ENCODE results near the gene ZFAND6.

The ZFAND6 gene

DNA sequence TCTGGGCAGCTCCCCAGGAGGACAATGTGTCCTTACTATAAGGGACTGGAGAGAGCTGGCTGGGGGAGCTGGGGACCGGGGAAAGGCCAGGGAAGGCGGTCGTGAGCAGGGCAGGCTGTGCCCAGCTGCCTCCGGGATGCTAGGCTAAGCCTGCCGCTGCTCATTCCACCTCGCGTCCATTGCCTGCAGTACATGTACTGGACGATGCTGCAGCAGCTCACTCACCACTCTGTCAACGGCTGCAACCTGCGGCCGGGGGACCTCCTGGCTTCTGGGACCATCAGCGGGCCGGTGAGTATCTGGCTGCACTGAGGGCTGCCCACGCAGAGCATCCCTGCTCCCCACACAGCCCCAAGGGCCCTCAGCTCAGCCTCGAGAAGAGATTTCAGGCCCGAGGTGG is 120.5 kb downstream of the ZFAND6 start:
- H3K4me3 ChIP-seq (ENCODE audit: low read depth, low read length), result no peak overlapping the region
- no peak for DNase-seq (ENCODE audit: low read depth)

DNA sequence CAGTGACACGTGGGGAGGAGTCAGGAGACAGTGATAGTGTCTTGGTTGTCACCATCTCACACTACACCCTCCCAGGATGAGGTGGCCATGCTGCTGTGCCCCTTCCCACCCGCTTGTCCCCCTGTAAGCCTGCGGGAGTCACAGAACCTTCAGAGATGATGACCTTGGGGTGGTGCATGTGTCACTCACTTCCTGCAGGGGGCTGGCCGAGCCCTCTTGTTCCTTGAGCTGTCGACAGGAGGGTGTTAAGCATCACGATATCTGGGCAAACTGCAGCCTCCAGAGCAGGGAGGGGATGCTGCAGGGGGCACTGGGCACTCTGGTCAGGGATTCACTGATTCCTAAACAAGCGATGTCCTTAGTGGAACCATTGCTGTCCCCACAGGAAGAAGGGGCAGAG is 121.0 kb downstream of the ZFAND6 start:
- H3K4me3 ChIP-seq (ENCODE audit: low read depth, low read length), result no peak overlapping the region
- no peak for DNase-seq (ENCODE audit: low read depth)

DNA sequence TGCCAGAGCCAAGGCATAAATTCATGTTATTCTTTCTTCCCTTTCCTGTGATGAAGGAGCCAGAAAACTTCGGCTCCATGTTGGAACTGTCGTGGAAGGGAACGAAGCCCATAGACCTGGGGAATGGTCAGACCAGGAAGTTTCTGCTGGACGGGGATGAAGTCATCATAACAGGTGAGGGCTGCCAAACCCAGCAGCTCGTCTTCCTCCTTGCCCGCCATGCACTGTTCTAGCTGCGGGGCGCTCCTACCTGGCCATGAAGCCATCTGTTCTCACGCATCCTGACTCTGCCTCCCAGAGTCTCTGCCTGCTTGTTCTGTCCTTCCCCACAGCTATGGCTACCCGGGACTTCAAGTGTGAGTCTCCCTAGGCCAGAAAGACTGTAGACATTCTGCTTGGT is 121.5 kb downstream of the ZFAND6 start:
- DNase-seq (ENCODE audit: low read depth), result no peak
- H3K4me3 ChIP-seq (ENCODE audit: low read depth, low read length), result no peak overlapping the region

DNA sequence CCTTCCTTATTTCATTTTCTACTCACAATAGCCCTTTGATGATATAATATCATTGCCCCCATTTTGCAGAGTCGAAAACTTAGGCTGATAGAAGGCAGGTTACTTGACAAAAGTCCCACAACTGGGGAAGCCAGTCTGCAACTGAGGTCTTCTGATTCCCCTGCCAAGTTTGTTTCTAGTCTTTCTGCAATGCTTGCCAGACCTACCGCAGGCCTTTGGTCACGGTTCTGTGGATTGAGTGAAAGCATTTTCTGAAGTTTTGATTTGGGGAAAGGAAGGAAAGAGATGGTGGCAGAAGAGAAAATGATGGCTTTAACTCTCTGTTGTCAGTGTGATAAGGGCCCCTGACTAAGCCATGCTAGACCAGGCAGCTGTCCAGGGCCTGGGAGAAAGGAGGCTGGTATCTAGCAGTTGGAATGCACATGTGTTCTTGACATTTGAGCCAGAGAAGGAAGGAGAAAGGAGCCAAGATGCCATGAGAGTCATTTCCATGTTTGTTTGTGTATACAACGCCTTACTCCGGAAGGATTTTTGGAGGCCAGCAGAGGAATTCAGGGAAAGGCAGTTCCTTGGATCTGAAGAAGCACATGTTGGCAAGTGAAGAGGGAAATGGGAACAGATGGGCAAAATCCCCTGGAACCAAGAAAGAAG is 123.3 kb downstream of the ZFAND6 start:
- H3K4me3 ChIP-seq (ENCODE audit: low read depth, low read length), result no peak overlapping the region
- DNase-seq (ENCODE audit: low read depth), result peak; percentile 26

DNA sequence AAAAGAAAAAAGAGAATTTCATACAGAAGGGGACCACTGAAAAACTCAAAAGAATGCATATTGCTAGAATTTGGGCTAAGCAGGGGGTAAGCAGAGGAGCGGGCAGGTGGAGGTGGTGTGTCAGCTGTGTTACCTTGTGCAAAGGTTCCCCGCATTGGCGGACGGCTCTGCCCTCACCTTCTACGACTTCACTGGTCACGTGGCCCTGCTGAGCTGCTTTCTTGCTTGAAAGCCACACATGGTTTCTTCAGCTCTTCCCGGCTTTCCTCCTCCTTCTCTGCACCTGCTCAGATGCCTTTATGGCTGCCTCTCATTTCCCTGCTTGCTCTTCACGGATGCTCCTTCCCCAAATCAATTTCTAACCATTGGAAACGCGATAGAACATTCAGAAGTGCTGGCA is 123.8 kb downstream of the ZFAND6 start:
- no peak overlapping the region for H3K4me3 ChIP-seq (ENCODE audit: low read depth, low read length)
- DNase-seq (ENCODE audit: low read depth), result no peak

DNA sequence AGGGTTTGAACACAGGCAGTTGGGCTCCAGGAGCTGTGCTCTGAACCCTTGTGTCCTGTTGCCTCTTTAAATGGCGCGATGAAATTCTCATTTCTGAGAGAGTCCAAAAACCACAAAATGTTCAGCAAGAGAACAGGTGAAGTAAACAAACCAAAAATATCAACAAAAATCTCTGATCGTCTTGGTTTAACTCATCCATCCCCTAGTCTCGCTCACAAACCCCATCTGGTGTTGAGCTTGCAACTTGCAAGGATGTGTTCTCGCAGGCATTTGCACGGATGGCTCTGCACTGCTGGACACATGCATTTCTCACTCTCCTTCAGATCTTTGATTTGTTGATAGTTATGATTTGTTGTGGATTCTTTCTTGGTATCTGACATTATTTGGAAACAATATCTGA is 124.4 kb downstream of the ZFAND6 start:
- no peak for DNase-seq (ENCODE audit: low read depth)
- no peak overlapping the region for H3K4me3 ChIP-seq (ENCODE audit: low read depth, low read length)

DNA sequence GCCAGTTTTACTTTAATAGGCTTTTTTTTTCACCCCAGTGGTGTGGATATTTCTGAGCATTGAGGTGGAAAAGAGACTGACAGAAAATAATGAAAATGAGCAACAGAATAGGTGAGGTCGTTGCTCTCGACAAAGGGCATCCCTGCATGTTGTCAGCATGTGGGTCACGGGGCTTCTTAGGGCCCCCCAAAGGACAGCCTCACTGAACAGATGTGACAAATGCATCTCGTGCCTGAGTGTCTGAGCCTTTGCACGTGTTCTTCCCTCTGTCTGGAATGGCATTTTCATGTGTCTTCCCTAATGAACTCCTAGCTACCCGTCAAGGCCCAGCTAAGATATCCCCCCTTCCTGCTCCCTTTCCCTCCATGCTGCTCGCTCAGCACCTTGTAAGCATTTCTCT is 125.1 kb downstream of the ZFAND6 start:
- H3K4me3 ChIP-seq (ENCODE audit: low read depth, low read length), result no peak overlapping the region
- no peak for DNase-seq (ENCODE audit: low read depth)

DNA sequence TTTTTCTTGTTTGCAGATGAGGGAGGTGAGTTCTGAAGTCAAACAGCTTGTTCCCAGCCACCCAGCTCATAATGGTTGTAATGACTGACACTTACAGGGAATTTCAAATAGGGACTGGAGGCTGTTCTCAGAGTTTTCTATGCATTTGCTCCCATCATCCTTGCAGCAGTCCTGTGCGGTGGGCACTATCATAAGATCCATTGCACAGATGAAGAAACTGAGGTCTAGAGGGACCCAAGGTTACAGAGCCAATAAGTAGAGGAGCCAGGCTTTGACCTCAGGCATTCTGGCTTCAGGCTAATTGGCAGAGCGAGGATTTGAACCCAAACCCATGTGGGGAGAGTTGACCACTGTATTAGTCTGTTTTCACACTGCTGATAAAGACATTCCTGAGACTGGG is 125.7 kb downstream of the ZFAND6 start:
- H3K4me3 ChIP-seq (ENCODE audit: low read depth, low read length), result no peak overlapping the region
- DNase-seq (ENCODE audit: low read depth), result no peak

DNA sequence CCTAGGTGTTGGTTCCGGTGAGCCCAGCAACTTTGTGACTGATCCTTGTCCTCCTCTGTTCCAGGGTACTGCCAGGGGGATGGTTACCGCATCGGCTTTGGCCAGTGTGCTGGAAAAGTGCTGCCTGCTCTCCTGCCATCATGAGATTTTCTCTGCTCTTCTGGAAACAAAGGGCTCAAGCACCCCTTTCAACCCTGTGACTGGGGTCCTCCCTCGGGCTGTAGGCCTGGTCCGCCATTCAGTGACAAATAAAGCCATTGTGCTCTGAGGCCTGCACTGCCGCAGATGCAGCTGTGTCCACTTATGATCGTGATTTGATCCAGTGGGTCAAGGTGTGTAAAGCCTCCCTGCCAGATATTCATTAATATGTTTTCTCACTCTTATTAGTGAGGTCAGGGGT is 126.6 kb downstream of the ZFAND6 start:
- no peak for DNase-seq (ENCODE audit: low read depth)
- no peak overlapping the region for H3K4me3 ChIP-seq (ENCODE audit: low read depth, low read length)

DNA sequence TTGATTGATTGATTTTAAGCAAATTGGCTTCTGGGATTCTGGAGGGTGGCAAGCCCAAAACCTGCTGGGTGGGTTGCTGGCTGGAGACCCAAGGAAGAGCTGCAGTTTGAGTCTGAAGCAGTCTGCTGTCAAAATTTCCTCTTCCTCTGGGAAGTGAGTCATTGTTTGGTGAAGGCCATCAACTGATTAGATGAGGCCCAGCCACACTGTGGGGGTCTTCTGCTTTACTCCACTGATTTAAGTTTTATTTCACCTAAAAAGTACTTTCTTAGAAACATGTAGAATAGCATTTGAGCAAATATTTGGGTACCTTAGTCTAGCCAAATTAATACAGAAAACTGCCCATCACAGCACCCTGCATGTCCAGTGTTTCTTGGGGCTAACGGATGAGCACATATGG is 127.1 kb downstream of the ZFAND6 start:
- H3K4me3 ChIP-seq (ENCODE audit: low read depth, low read length), result no peak overlapping the region

More for the DNA sequence above, 127.1 kb downstream of the ZFAND6 start:
- DNase-seq (ENCODE audit: low read depth), result no peak
